SU-DHL-6 (cell line): ENCODE data around the gene STKLD1.
"Not testable (repeated sequence)": the region's sequence is repeated elsewhere in the genome, so short reads cannot be mapped to it uniquely, and the experiment has no call there.

Experiments used
- H2AFZ ChIP-seq: fragments of 200-600 bp; sonication (generic); 2 replicates; pipeline ENCODE4 v1.6.1; 2014; ENCODE audit warnings: low read depth, mild to moderate bottlenecking, moderate library complexity, mixed read lengths, antibody characterized with exemption, low read length; ENCODE audit not compliant: severe bottlenecking
- H3F3A ChIP-seq: fragments of 200-600 bp; shearing (Covaris generic); 2 replicates; pipeline ENCODE4 v1.6.0; 2016; ENCODE audit warnings: antibody characterized with exemption, mild to moderate bottlenecking; ENCODE audit not compliant: insufficient read depth
- H3K27ac ChIP-seq: fragments of 200-600 bp; sonication (generic); 2 replicates; pipeline ENCODE4 v1.5.1; 2016; ENCODE audit warnings: low read depth, mild to moderate bottlenecking, low read length, moderate library complexity, mixed read lengths
- H3K27me3 ChIP-seq: fragments of 200-600 bp; sonication (generic), shearing (Covaris generic); 2 replicates; pipeline ENCODE4 v1.6.0; 2014; ENCODE audit warnings: mild to moderate bottlenecking, low read length
- H3K36me3 ChIP-seq: fragments of 200-600 bp; sonication (generic); 2 replicates; pipeline ENCODE4 v1.6.1; 2014; ENCODE audit warnings: mild to moderate bottlenecking, low read length, mixed read lengths
- H3K4me2 ChIP-seq: fragments of 300-600, 200-600 bp; shearing (Covaris generic), sonication (generic); 2 replicates; pipeline ENCODE4 v1.6.0; 2014; ENCODE audit warnings: low read length, low read depth, mild to moderate bottlenecking; ENCODE audit not compliant: poor library complexity, severe bottlenecking
- H3K4me3 ChIP-seq: fragments of 200-600 bp; sonication (generic); 2 replicates; pipeline ENCODE4 v1.5.1; 2014; ENCODE audit warnings: antibody characterized with exemption, low read length, mild to moderate bottlenecking, mixed read lengths; ENCODE audit not compliant: insufficient read depth, poor library complexity, severe bottlenecking
- H3K79me2 ChIP-seq: fragments of 200-600 bp; sonication (generic); 2 replicates; pipeline ENCODE4 v1.6.1; 2014; ENCODE audit warnings: mild to moderate bottlenecking, low read length, moderate library complexity; ENCODE audit not compliant: insufficient read depth
- H3K9ac ChIP-seq: fragments of 200-600 bp; sonication (generic); 2 replicates; pipeline ENCODE4 v1.7.0; 2014; ENCODE audit warnings: mild to moderate bottlenecking, low read length
- H3K9me2 ChIP-seq: fragments of 200-600 bp; sonication (generic); replicated peaks from 2 replicates; pipeline ENCODE4 v1.6.1; 2014; ENCODE audit warnings: low read length; ENCODE audit not compliant: insufficient read depth
- H3K9me3 ChIP-seq: fragments of 200-600 bp; sonication (generic); 2 replicates; pipeline ENCODE4 v1.6.1; 2014; ENCODE audit warnings: low read length, mixed read lengths; ENCODE audit not compliant: insufficient read depth
- H4K20me1 ChIP-seq: fragments of 200-600 bp; sonication (generic); 2 replicates; pipeline ENCODE4 v1.6.1; 2014; ENCODE audit warnings: low read depth, mild to moderate bottlenecking, antibody characterized with exemption, low read length, moderate library complexity, mixed read lengths
- EZH2phosphoT487 ChIP-seq: fragments of 200-600 bp; sonication (generic), shearing (Covaris generic); conservative IDR thresholded peaks from 2 replicates; pipeline ENCODE4 v1.6.1; 2018; ENCODE audit warnings: mild to moderate bottlenecking, antibody characterized with exemption, low read length, moderate library complexity, mixed read lengths
- TF ChIP-seq, protein P1 (sequence below): fragments of 200-600 bp; sonication (generic); IDR thresholded peaks from one replicate; pipeline ENCODE4 v1.5.1; 2017; ENCODE audit warnings: antibody characterized with exemption, mild to moderate bottlenecking, low read length, moderate library complexity; ENCODE audit not compliant: insufficient read depth, poor library complexity, severe bottlenecking

STKLD1 gene

DNA sequence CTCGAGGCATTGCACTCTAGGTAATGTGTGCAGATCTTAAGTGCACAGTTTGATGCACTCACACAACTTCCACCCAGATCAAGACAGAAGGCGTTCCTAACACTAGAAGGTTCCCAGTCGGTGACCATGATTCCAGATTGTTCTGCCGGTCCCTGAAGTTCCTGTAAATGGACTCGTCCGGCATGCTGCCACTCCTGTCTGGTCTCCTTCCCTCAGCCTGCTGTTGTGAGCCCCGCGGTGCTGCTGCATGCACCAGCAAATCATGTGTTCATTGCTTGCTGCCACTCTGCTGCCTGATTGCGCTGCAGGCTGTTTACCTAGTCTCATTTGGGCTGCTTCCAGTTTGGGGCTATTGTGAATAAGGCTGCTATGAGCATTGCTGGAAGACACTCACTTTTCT is 11.5 kb downstream of the STKLD1 start:
- Histone ChIP-seq H3K4me2 (no peak overlapping the region), H2AFZ (no peak overlapping the region), H3K27me3 (no peaks in the 10 kb centered on the region), H3F3A (no peaks in the 10 kb centered on the region), H3K36me3 (no peaks in the 10 kb centered on the region), H3K9me2 (no peaks in the 10 kb centered on the region), H4K20me1 (no peaks in the 10 kb centered on the region), H3K4me3 (no peak overlapping the region), H3K9ac (no peak overlapping the region), H3K27ac (no peak overlapping the region), H3K9me3 (no peaks in the 10 kb centered on the region; the same call in 1 of the 2 replicates), H3K79me2 (no peaks in the 10 kb centered on the region)
- TF ChIP-seq, protein P1, sequence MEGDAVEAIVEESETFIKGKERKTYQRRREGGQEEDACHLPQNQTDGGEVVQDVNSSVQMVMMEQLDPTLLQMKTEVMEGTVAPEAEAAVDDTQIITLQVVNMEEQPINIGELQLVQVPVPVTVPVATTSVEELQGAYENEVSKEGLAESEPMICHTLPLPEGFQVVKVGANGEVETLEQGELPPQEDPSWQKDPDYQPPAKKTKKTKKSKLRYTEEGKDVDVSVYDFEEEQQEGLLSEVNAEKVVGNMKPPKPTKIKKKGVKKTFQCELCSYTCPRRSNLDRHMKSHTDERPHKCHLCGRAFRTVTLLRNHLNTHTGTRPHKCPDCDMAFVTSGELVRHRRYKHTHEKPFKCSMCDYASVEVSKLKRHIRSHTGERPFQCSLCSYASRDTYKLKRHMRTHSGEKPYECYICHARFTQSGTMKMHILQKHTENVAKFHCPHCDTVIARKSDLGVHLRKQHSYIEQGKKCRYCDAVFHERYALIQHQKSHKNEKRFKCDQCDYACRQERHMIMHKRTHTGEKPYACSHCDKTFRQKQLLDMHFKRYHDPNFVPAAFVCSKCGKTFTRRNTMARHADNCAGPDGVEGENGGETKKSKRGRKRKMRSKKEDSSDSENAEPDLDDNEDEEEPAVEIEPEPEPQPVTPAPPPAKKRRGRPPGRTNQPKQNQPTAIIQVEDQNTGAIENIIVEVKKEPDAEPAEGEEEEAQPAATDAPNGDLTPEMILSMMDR: no peak
- no peak for TF ChIP-seq EZH2phosphoT487

DNA sequence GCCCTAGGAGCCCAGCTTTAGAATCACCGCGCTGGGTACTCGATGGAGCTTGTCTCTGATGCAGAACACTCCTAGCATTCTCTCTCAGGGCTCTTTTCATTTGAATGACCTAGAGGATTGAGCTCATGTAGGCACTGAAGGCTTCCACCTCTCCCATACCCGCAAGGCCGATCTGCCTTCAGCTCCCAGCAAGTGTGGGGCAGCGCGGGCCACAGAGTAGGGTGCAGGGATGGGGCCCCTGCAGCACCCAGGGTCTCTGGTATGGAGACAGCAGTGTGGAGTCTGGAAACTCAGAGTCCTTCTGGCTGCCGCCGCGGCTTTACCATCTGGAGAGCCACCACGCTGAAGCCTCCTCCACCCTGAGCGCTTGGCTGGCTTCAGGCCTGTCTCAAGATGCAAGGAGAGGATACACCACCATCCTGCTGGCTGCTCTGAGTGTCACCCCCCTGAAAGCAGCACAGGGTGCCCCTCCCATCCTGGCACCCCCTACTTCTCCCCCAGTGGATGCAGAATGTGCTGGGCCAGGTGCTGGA is 12.9 kb downstream of the STKLD1 start:
- H3K27ac ChIP-seq: no peak overlapping the region
- no peak overlapping the region for H3K4me3 ChIP-seq
- H3K79me2 ChIP-seq: no peaks in the 10 kb centered on the region
- no peak overlapping the region for H2AFZ ChIP-seq
- H3K4me2 ChIP-seq: no peak overlapping the region
- H3K9ac ChIP-seq: no peak overlapping the region
- H4K20me1 ChIP-seq: no peaks in the 10 kb centered on the region
- no peaks in the 10 kb centered on the region for H3K9me2 ChIP-seq
- TF ChIP-seq, protein P1: no peak
- no peak for TF ChIP-seq EZH2phosphoT487
- H3K9me3 ChIP-seq: no peaks in the 10 kb centered on the region
- H3K27me3 ChIP-seq: no peaks in the 10 kb centered on the region
- H3F3A ChIP-seq: no peaks in the 10 kb centered on the region
- no peaks in the 10 kb centered on the region for H3K36me3 ChIP-seq

DNA sequence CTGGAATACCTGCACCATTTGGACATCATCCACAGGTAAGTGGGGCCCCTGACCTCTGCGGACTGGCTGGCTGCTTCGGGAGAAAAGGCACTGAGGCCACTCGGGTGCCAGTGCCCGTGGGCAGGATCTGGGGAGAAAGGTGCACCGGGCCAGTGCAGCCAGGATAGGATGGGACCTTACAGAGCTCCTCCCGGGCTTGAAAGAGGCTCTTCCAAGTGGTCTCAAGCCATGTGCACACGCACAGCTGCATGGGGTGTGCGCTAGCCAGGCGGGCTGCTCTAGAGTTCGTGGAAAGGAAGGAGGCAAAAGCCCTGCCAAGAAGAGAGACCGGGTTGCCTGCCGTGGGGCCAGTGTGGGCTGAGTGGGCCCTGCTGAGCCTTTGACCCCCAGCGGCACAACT is 13.4 kb downstream of the STKLD1 start:
- Histone ChIP-seq H3K27me3 (no peaks in the 10 kb centered on the region), H3K9ac (no peak overlapping the region), H2AFZ (no peak overlapping the region), H3K27ac (no peak overlapping the region), H3K79me2 (no peaks in the 10 kb centered on the region), H3K4me2 (no peak overlapping the region), H3K9me3 (no peaks in the 10 kb centered on the region), H3K4me3 (no peak overlapping the region), H3K36me3 (no peaks in the 10 kb centered on the region), H3F3A (no peaks in the 10 kb centered on the region), H4K20me1 (no peaks in the 10 kb centered on the region), H3K9me2 (no peaks in the 10 kb centered on the region)
- TF ChIP-seq EZH2phosphoT487: no peak
- TF ChIP-seq, protein P1: no peak

DNA sequence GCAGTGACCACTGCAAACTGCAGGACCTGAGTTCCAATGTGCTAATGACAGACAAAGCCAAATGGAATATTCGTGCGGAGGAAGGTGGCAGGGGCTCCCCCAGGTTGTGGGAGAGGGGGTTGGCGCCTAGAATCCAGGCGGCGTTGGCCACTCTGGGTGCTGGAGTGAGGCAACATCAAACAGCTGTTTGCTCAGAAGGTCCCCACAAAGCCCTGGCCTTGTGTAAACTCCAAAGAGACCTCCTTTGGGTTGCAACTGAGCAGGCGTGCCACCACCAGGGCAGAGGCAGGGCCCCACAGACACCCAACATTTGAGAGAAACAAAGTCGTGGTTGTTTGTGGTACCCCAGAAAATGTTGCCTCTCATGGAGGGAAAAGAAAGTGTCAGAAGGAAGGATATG is 14.5 kb downstream of the STKLD1 start:
- Histone ChIP-seq H3K9me3 (no peaks in the 10 kb centered on the region), H4K20me1 (no peaks in the 10 kb centered on the region), H3K27me3 (no peaks in the 10 kb centered on the region), H3K27ac (no peak overlapping the region), H3F3A (no peaks in the 10 kb centered on the region), H3K9me2 (no peaks in the 10 kb centered on the region), H2AFZ (no peak overlapping the region), H3K4me2 (no peak overlapping the region), H3K36me3 (no peaks in the 10 kb centered on the region), H3K9ac (no peak overlapping the region), H3K4me3 (no peak overlapping the region), H3K79me2 (no peaks in the 10 kb centered on the region)
- TF ChIP-seq EZH2phosphoT487: no peak
- TF ChIP-seq, protein P1: no peak

DNA sequence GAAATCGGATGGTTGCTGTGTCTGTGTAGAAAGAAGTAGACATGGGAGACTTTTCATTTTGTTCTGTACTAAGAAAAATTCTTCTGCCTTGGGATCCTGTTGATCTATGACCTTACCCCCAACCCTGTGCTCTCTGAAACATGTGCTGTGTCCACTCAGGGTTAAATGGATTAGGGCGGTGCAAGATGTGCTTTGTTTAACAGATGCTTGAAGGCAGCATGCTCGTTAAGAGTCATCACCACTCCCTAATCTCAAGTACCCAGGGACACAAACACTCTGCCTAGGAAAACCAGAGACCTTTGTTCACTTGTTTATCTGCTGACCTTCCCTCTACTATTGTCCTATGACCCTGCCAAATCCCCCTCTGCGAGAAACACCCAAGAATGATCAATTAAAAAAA is 15.3 kb downstream of the STKLD1 start:
- not testable (repeated sequence) for H3K9me2 ChIP-seq, H2AFZ ChIP-seq, H3K4me3 ChIP-seq, H3K79me2 ChIP-seq, H4K20me1 ChIP-seq, H3K27me3 ChIP-seq, H3K36me3 ChIP-seq, H3K27ac ChIP-seq, H3F3A ChIP-seq, H3K4me2 ChIP-seq, H3K9ac ChIP-seq, H3K9me3 ChIP-seq
